Skin epidermis (tissue), 12 donors: ENCODE data around the gene A3GALT2.

Experiments used
- H3K27ac ChIP-seq, 21 experiments: fragments of 200-600 bp; sonication (generic) in 11 of 21; one replicate each; pipeline ENCODE4 v1.5.0; 2020; ENCODE audit warnings: mild to moderate bottlenecking in 3 of 21, inconsistent platforms in 2 of 21, moderate library complexity in 2 of 21
- H3K4me3 ChIP-seq, 7 experiments: fragments of 200-600 bp; sonication (generic) in 2 of 7; one replicate each; pipeline ENCODE4 v1.5.0; 2020; ENCODE audit warnings: inconsistent platforms in 2 of 7, mild to moderate bottlenecking in 2 of 7, moderate library complexity in 1 of 7

The A3GALT2 gene

DNA sequence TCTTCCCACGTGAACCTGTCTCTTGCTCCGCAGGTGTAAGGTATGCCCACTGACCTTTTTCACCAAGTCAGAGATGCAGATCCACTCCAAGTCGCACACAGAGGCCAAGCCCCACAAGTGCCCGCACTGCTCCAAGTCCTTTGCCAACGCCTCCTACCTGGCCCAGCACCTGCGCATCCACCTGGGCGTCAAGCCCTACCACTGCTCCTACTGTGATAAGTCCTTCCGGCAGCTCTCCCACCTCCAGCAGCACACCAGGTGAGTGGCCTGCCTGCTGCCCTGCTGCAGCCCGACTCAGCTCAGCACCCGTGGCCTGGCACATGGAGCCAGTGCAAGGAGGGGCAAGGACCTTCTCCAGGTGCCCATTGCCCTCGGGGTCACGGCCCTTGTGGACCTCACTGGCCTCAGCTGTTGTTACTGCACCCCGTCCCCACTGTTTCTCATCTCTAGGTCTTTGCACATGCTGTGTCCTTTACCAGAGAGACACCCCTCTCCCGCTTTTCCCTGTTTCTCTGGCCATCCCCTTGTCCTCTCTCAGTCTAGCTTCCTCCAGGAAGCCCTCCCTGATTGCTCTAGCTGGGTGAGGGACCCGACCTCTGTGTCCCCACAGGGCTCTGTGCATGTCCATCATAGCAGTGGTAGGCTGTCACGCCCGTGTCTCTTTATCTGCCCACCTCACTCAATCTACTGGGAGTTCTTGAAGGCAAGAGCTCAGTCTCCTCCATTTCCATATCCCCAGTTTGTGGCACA, 39.2 kb downstream of the A3GALT2 start:
- Histone ChIP-seq H3K27ac (no peak overlapping the region), H3K4me3 (no peak overlapping the region)

DNA sequence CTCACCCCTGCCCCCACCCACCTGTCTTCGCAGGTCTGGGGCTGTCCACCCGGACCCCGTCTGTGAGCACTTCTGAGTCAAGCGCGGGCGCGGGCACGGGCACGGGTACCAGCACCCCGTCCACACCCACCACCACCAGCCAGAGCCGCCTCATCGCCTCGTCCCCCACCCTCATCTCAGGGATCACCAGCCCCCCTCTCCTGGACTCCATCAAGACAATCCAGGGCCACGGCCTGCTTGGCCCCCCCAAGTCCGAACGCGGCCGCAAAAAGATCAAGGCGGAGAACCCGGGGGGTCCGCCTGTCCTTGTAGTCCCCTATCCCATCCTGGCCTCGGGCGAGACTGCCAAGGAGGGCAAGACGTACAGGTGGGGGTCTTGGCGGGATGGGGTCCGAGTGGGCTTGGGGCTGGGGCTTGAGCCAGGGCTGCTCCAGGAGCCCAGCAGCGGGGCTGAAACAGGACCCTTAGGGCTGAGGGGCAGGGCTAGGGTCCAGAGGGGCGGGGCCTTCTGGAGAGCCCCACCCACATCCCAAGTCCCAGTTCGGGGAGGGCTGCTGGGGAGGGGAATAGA, 40.7 kb downstream of the A3GALT2 start:
- Histone ChIP-seq H3K27ac (no peak overlapping the region), H3K4me3 (no peak overlapping the region)

DNA sequence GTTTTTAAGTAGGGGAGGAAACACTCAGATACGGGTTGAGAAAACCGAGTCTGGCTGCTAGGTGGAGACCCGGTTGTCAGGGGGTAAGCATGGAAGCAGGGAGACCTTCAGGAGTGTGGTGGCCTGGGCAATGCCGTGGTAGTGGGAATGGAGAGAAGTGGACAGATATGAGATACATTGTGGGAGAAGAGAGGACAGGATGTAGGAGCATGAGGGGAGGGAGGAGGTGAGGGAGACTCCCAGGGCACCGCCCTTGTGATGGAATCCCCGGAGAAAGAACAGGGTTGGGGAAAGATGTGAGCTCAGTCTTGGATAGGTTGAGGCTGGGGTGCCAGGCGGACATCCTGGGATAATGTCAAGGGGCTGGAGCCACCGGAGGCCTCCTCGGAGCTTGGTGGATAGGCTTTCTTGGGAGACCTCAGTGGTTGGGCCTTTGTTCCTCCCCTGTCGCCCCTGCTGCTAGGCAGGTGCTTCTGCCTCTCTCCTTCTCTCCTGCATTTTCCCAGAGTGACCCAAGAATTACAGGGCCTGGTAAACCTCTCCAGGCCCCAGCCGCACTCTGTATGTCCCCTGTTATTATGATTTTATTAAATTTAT, 43.3 kb downstream of the A3GALT2 start:
- Histone ChIP-seq H3K27ac (peak overlapping the region in 1 of 21 experiments; percentile 18), H3K4me3 (no peak overlapping the region)

DNA sequence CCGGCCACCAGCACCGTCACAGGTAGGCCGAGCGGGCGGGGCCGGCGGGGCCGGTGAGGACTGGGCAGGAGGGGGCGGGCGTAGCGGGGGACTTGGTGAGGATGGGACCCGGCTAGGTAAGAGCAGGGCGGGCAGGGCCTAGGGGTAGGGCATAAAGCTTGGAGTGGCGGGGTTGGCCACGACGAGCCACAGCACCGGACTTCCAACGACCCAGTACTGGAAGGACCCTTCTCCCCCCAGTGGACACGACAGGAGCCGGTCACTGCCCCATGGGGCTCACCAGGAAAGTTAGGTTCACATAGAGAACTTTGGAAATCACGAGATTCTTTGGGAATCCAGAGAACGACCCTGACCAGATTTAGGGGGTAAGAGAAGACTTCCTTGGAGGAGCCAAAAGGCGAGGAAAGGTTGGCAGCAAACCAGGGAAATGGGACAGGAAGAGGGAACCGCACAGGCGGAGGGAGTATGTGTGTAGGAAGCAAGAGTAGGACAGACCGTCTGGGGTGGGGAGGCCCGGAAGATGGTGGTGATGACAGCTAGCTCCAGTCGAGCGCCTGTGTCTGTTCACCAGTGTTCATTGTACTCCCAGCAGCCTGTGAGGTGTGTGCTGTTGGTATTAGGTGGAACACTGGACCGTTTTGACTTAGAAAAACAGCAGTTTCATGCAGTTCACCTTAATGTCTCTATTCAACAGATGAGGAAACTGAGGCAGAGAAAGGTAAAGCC, 44.2 kb downstream of the A3GALT2 start:
- no peak overlapping the region for H3K27ac ChIP-seq
- no peak overlapping the region for H3K4me3 ChIP-seq

DNA sequence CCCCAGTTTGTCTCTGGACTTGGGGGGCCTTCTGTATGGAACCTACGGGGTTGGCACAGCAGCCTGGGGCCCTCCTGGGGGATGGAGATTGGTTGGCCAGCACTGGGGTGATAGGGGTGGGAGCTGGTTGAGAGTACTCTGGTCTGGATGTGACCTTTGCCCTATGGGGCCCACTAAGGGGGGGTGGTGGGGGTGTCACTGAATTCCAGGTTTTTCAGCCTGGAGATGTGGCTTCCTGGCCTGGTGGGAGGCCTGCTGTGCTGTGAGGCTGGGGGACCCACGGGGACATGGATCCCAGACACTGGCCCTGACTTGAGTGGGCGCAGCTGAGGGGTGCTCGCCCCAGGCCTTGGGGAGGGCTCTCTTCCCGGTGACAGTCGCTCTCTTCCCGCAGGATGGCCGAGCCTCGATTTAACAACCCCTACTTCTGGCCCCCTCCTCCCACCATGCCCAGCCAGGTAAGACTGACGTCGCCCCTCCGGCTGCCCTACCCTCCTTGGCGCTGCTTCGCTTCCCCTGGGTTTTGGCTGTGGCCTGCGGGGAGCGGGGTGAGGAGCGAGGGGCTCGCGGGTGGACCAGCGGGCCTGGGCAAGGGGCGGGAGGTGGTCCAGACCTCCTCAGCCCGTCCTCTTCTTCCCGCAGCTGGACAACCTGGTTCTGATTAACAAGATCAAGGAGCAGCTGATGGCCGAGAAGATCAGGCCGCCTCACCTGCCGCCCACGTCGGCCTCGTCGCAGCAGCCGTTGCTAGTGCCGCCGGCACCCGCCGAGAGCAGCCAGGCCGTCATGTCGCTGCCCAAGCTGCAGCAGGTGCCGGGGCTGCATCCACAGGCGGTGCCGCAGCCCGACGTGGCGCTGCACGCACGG, 45.0 kb downstream of the A3GALT2 start:
- H3K4me3 ChIP-seq: no peak overlapping the region
- peak overlapping the region in 1 of 21 experiments; percentile 14 for H3K27ac ChIP-seq

DNA sequence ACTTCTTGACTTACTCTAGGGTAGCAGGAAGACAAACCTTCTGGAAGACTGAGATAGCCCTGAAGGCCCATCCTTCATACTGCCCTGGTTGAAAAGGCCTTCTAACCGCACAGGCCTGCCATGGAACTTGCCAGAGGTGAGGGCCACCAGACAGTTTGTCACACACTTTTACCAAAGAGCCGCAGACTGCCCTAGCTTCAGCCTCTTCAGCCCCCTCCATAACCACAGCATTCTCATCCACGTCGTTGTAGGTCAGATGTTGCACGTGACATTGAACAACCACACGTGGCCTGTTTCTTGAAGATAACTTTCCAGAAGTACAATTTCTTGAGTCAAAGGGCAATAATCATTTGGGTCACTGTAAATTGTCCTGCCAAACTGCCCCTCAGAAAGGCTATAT, 45.7 kb downstream of the A3GALT2 start:
- H3K27ac ChIP-seq: no peak overlapping the region
- no peak overlapping the region for H3K4me3 ChIP-seq

DNA sequence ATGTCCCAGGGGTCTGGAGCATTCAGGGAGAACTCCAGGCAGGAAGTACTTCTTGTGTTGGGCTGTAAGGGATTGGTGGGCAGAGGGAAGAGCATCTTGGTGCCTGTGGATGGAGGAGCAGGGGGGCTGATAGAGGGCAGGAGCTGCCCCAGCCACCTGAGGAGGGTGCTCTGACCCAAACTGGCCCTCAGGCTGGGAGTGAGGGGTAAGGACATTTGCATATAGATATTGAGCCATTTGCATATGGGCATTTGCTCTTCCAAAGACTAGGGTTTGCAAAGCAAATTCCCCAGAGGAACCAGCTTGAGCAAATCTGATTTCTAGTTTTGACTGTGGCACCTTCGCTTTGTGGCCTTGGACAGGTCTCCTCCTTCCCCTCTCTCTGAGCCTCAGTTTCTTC, 46.5 kb downstream of the A3GALT2 start:
- H3K4me3 ChIP-seq: no peak overlapping the region
- H3K27ac ChIP-seq: peak overlapping the region in 1 of 21 experiments; percentile 3

DNA sequence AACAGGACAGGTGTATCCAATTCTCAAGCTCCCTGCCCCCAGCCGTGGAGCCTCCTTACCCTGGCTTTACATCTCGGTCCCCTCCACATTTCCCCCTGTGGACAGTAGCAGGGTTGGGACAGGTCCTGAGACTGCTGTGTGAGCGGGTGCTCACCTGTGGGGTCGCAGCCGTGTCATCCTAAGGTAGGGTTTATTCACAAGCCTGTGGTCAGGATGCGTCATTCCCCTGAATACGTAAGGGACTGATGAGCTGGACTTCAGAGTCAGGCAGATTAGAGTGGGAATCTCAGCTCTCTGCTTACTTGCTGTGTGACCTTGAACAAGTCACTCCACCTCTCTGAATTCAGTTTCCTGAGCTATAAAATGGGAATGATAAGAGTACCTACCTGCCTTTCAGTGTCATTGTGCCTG, 46.9 kb downstream of the A3GALT2 start:
- Histone ChIP-seq H3K27ac (peak overlapping the region in 1 of 21 experiments; percentile 3), H3K4me3 (no peak overlapping the region)

DNA sequence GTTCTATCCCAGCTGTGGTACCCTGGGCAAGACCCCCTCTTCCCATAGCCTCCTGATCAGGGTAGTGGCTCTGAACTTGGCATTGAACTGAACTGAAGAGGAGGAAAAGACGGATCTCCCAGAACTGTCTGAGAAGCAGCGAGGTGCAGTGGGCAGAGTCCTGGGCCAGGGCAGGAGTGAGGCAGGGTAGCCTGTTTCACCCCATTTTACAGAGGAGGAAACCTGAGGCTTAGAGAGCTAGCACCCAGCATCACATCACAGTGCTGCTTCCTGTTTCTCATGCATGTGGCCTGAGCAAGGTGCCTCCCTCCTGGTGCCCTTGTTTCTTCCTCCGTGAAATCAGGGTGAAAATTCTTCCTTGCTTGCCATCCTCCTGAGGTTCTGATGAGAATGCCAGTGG, 47.5 kb downstream of the A3GALT2 start:
- Histone ChIP-seq H3K4me3 (no peak overlapping the region), H3K27ac (peak overlapping the region in 1 of 21 experiments; percentile 7)

DNA sequence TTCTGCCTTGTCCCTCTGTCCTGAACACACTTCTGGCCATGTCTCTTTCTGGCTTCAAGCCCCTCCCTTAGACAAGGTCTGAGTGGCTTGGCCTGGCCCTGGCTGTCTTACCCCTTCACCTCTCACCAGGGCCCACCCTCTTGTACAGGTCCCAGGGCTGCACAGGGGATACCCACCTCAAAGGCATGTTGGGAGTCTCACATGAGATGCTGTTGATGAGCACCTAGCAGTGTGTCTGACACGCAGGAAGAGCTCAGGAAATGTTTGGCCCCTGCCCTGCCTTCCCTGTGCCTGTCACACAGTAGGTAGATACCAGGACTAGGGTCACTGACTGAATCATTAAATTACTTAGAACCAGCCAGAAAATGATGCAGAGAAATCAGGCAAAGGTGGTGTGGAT, 48.0 kb downstream of the A3GALT2 start:
- peak overlapping the region in 3 of 21 experiments; percentile 7 to 42 (median 10) for H3K27ac ChIP-seq

DNA sequence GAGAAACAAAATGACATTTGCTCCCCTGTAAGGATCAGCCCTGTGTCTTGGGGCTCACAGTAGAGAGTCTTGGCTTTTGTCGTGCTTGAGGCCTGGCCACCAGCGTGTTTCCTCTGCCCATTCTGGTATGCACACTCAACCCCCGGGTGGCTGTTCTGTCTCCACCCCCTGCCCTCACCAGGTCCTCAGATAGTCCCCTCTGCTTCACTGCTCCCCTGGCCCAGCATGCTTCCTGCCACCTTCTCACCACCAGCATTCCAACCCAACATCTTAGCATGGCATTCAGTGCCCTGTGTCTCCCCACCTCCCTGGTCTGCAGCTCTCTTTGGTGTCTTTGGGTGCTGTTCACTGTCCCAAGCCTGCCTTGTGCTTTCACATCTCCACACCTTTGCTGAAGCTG, 48.4 kb downstream of the A3GALT2 start:
- H3K27ac ChIP-seq: peak overlapping the region in 4 of 21 experiments; percentile 6 to 42 (median 8)
- H3K4me3 ChIP-seq: no peak overlapping the region

More for the DNA sequence above, 48.0 kb downstream of the A3GALT2 start:
- H3K4me3 ChIP-seq: no peak overlapping the region

DNA sequence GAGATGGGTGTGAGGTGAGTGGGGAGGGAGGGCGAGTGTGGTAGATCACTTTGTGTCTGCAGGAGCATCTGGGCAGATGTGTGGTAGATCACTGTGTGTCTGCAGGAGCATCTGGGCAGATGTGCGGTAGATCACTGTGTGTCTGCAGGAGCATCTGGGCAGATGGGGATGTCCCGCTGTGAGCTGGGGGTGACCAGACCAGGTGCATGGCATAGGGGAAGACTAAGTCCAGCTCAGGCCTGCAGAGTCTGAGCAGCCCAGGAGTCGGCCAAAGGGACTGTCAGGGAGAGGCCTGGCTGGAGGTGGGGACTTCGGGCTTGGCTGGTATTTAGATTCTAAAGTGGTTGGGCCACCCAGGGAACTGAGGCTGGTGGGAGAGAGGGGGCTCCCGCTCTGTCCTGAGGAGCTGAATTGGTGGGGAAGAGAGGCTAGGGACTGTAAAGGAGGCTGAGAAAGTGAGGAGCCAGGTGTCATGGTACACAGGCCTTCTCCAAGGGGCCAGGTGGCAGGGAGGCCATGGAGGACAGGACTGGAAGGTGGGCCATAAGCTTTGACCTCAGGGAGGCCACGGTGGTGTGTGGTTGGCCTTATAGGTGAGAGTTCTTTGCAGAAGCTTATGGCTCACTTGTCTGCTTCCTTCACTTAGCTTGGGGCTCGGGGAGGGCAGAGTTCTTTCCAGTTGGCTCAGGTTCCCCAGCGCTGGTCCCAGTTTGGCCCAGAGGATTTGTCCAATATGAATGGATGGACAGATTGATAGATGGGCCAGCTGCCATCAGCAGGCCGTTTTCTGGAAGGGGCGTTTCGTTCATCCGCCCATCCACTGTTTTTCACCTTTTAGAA, 49.0 kb downstream of the A3GALT2 start:
- no peak overlapping the region for H3K4me3 ChIP-seq
- H3K27ac ChIP-seq: peak overlapping the region in 2 of 21 experiments; percentile 6 to 8

DNA sequence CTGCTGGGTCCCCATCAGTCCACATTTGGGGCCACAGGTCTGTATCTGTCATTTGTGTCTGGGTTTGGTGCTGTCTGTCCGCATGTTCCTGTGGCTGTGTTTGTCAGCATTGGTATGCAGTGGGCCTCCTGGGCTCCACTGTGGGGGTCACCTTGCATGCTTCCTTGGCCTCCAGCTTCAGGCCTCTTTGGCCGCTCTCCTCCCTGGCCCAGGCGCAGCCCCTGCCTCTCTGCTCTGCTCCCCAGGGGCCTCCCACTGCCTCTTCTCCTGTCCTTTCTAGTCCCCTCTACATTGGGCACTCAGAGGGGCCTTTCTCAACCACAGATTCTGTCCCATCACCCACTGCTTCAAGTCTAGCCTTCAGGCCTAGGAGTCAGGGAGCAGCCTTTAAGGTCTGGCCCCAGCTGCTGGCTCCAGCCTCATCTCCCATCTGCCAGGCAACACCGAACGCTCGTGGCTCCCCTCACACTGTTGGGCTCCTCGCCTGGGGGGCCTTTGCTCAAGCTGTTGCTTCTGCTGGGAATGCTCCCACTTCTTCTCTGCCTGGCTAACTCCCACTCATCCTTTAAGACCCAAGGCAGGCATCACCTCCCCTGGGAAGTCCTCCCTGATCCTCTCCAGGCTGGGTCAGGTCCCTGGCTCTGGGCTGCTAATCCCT, 50.0 kb downstream of the A3GALT2 start:
- Histone ChIP-seq H3K27ac (peak overlapping the region in 5 of 21 experiments; percentile 4 to 56 (median 14)), H3K4me3 (no peak overlapping the region)

DNA sequence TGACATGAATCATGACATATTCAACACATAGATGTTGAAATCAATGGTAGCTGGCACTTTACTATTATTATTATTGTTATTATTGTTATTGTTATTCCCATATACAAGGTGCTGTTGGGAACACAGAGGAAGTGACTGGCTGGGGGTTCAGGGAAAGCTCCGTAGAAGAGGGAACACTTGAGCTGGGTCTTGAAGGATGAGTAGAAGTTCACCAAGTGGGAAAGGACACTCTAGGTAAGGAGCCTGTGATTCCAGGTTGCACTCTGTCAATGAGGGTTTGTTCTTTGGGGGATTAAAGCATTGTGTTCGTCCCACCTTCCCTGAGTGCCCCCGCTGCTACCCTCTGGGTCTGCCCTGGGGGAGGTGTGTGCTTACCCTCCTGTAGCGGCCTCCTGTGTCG, 50.5 kb downstream of the A3GALT2 start:
- Histone ChIP-seq H3K4me3 (no peak overlapping the region), H3K27ac (peak overlapping the region in 2 of 21 experiments; percentile 13 to 56)

DNA sequence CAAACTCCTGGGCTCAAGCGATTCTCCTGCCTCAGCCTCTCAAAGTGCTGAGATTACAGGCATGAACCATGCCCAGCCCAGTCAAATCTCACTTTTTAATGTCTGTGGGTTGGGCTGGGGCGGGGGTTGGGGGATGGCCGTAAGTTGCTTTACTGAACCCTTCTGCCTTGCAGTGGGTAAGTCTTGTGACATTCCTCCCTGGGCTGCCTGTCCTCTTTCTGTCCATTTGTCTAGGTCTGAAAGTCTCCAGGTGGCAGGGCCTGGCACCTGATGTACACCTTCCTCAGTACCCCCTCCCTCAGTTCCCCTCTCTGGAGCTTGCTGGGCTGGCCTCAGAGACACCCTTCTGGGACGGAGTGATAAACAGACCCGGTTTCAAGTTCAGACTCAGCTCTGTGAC, 51.3 kb downstream of the A3GALT2 start:
- no peak overlapping the region for H3K4me3 ChIP-seq
- peak overlapping the region in 10 of 21 experiments; percentile 5 to 69 (median 50) for H3K27ac ChIP-seq

DNA sequence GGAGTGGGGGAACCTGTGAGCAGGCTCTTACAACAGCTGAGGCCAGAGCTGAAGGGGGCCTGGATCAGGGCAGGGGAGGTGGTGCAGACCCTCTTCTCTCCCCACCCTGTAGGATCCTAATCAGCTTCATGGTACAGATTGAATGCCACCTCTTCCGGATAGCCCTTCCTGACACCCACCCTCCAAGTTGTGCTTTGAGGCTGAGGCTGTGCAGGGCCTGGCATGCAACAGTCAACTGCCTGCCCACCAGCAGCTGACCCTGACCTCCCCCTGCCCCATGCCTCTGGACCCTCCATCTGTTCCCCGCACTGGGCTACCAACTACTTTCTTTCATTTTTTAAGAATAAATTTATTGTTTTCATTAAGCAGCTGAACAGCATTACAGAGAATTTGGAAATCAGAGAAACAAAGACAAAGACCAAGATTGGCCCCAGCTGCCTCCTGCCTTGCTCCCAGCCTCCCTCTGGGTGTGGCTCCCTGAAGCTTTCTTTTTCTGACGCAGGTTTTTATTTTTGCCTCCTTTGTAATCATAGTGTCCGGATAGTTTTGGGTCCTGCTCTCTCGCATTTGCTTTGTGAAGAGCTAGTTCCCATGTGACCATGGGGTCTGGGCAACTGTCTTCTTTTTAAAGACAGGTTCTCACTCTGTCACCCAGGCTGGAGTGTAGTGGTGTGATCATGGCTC, 51.8 kb downstream of the A3GALT2 start:
- Histone ChIP-seq H3K4me3 (no peak overlapping the region), H3K27ac (peak overlapping the region in 13 of 21 experiments; percentile 4 to 69 (median 44))

DNA sequence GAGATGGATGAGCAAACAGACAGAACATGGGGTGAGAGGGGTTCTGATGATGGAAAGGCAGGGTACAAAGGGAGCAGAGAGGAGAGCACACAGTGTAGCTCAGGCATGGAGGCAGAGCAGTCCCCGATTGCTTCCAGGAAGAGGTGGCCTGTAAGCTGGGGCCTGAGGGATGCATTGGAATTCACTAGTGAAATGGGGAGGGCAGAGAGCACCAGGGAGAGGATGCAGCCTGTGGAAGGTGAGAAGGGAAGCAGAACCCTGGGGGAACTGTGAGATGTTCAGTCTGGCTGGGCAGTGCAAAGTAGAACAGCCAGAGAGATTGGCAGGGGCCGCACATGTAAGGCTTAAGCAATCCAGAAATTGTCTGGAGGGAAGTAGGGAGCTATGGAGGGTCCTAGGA, 52.4 kb downstream of the A3GALT2 start:
- no peak overlapping the region for H3K4me3 ChIP-seq
- peak overlapping the region in 11 of 21 experiments; percentile 2 to 69 (median 41) for H3K27ac ChIP-seq
